ENCODE data around the gene ANKRD12. TPM values are rescaled to one million over a fixed set of nuclear protein-coding genes. Genes with fewer than 3 reads are reported as not detected.

Gene ANKRD12
- total and polyA plus RNA-seq, 10 of the 15 experiments (the other 5 are each of a cell fraction or from before 2014, with no cell fraction given), result 5.9 to 45.7 (median 20.2) TPM

DNA sequence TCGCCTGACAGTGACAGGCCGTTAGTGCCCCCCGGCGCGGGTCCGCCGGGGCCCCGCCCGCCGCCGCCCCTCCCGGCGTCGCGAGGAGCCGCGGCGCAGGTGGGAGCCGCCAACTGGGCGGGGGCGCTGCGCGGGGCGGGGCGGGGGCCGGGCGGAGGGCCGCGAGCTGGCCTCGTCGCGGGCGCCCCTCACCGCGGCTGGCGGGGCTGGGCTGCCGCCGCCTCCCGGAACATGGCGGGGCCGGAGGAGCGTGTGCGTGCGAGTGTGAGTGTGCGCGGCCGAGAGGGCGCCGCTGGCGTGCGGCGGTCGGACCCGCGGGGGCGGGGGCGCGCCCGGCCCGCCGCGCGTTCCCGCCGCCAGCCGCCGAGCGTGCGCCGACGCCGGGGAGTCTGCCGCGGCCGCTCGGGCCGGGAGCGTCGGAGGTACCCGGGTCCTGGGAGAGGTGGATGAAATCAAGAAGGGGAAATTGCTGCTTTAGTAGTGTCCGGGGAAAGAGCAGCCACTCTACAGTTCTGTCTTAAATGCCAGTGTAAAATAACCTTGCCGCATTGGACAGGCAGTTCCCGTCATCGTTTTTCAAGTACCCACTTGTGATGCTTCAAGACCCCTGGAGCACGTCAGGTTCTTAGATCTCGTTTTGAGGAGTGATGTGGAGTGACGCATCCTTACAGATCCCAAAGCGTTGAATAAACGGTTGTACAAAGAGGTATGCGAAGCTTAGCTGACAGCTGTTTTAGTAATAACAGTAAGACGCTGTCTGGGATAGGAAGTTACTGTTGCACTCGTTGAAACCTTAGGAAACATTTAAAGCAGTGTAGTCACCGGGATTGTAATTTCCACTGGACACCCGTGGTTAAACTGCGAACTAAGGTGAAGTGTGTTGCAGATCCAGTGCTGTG, 836 bp downstream of the ANKRD12 start (continued):
- no peak for TF ChIP-seq KAT2A (conservative IDR thresholded peaks at IDR 0.05; ENCODE audit: control insufficient read depth, low read depth, low read length)
- TF ChIP-seq BHLHE40 (IDR thresholded peaks at IDR 0.05; ENCODE audit: borderline replicate concordance in 1 of 2, low read depth in 2 of 2, low read length in 1 of 2), result peak; percentile 39 to 89; a peak in 3 of 4 replicates
- peak; percentile 88 for TF ChIP-seq YY1 (IDR thresholded peaks at IDR 0.05; ENCODE audit: low read depth, low read length)
- TF ChIP-seq POLR2AphosphoS5 (IDR thresholded peaks at IDR 0.05; ENCODE audit: low read length), result peak; percentile 52; the same call in 1 of the 2 replicates
- TF ChIP-seq SIX5 (IDR thresholded peaks at IDR 0.05; ENCODE audit: low read depth, low read length, severe bottlenecking), result no peak
- no peak for TF ChIP-seq MEF2A (IDR thresholded peaks at IDR 0.05; ENCODE audit: insufficient read depth, low read depth, low read length)
- TF ChIP-seq EGR1 (IDR thresholded peaks at IDR 0.05; ENCODE audit: borderline replicate concordance in 1 of 2, low read depth in 2 of 2, low read length in 2 of 2), result peak in 1 of 2 experiments; percentile 66; a peak in 1 of 3 replicates
- peak; percentile 28 for TF ChIP-seq HDAC6 (IDR thresholded peaks at IDR 0.05; ENCODE audit: unreplicated experiment)
- peak; percentile 42; the same call in 1 of the 2 replicates for TF ChIP-seq CREM (IDR thresholded peaks at IDR 0.05; ENCODE audit: low read depth)
- TF ChIP-seq ZNF687 (IDR thresholded peaks at IDR 0.05), result 0 out of 2 replicates have a peak, but pooled peaks have one; percentile 52
- peak; percentile 14; the same call in 1 of the 2 replicates for TF ChIP-seq ZBTB40 (IDR thresholded peaks at IDR 0.05; ENCODE audit: borderline replicate concordance)
- peak; percentile 52; the same call in 1 of the 3 replicates for TF ChIP-seq POU2F2 (IDR thresholded peaks at IDR 0.05; ENCODE audit: borderline replicate concordance, low read depth, low read length)

All from GM12878 (cell line).